ENCODE data around the gene WDR73.

The WDR73 gene

DNA sequence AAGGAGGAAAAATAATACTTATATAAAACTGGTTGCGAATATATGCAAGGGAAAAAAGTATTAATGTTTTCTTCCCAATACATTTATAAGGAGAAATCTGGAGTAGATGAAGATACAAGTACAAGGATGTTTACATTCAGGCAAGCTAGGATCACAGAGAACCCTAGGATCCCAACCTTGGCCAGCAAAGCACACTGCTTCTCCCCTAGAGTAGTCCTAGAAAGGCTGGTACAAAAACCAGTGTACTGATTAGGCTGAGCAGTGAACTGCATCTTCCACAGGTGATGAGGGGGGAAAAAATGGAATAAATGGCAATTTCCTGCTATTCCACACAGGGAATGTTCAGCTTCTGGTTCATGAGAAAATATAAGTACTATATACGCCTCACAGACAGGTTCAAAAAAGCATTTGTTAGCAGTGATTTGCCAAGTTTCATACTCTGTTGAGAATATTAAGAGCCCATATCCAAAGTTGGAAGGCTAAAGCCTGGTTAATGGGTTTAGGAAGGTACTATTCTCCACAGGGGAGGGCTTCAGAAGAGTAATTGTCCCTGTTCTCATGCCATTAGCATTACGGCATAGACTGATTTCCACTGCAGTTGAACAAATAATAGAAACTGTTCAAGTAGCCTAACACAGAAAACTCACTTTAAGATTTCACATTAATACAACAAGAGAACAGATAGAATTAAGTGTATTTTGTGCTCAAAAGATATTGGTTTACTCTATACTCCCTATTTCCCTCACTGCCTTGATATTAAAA lies 14.3 kb upstream of the WDR73 start:
- no peak for TF ChIP-seq CTCF (IDR thresholded peaks at IDR 0.05; ENCODE audit: low read depth, low read length)
- H3K4me3 ChIP-seq (ENCODE audit: low read depth, low read length), result no peak overlapping the region

DNA sequence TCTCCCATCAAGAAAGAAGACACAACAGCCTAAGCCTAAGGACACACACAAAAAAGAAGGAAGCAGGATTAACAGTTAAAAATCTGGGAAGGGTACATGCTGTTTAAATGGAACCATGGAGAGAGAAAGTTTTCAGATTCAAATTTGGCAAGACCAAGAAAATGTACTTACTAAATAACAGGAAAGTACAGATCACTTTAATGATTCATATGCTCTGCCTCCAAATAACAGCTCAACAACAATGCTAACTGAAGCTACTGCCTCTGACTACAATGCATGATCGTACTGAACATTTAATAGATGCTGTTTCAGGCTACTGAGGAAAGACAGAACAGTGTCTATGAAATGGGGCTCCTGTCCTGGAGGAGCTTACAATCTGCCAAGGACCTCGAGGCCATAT lies 12.3 kb upstream of the WDR73 start:
- no peak for TF ChIP-seq CTCF (IDR thresholded peaks at IDR 0.05; ENCODE audit: low read depth, low read length)
- no peak overlapping the region for H3K4me3 ChIP-seq (ENCODE audit: low read depth, low read length)

DNA sequence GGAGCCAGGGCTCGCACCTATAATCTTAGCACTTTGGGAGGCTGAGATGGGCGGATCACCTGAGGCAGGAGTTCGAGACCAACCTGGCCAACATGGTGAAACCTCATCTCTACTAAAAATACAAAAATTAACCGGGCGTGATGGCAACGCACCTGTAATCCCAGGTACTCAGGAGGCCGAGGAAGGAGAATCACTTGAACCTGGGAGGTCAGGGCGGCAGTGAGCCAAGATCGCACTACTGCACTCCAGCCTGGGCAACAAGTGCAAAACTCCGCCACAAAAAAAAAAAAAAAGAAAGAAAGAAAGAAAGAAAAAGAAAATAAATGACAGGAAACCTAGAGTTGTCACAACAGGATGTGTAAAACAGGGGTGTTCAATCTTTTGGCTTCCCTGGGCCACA lies 6.9 kb upstream of the WDR73 start:
- no peak overlapping the region for H3K4me3 ChIP-seq (ENCODE audit: low read depth, low read length)
- TF ChIP-seq CTCF (IDR thresholded peaks at IDR 0.05; ENCODE audit: low read depth, low read length), result no peak

- TF ChIP-seq CTCF (IDR thresholded peaks at IDR 0.05; ENCODE audit: low read depth, low read length), result no peak
- H3K4me3 ChIP-seq (ENCODE audit: low read depth, low read length), result no peak overlapping the region
These were observed 6.1 kb upstream of the WDR73 start for GRCh38 chr15:84659904-84660781.

DNA sequence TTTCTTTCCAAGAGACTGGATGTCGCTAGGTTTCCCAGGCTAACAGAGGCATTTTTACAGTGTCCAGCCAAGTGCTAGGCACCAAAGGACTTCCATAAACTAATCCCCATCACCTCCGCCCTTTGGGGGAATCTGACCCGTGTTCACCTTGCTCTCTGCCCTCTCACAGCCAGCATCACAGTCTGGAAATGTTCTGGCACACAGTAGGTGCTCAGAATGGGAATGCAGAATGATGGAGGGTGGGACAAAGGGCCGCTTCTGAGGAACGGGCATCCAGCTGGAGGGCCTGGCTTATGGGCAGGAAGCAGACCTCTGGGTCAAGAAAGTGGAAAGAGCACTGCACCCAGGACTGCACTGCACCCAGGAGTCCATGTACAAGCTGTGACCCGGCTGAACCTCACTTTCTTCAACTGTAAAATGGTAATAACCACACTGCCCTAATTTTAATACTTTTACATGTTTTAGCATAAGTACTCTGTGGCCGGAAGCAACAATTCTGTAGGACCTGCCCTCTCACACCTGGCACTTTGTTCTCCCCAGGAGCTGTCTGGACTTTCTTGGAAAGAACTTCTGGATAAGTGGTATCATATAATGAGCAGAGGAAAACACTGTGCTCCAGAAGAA lies 4.8 kb upstream of the WDR73 start:
- peak overlapping the region; percentile 56; the same call in 1 of the 2 replicates for H3K4me3 ChIP-seq (ENCODE audit: low read depth, low read length)
- no peak for TF ChIP-seq CTCF (IDR thresholded peaks at IDR 0.05; ENCODE audit: low read depth, low read length)

GRCh38 chr15:84658080-84658787 lies 4.2 kb upstream of the WDR73 start, which contains the start of gene NMB:
Gene NMB (minus strand): TSS chr15:84658199. CDS start chr15:84658152, 47 bp downstream.
- H3K4me3 ChIP-seq (ENCODE audit: low read depth, low read length), result peak within 1 kb of the TSS; percentile 56
- TF ChIP-seq CTCF (IDR thresholded peaks at IDR 0.05; ENCODE audit: low read depth, low read length), result peak; percentile 44

Measured in WI38 (cell line).